ENCODE measurements around the gene POLD4. TPM values are rescaled to one million over a fixed set of nuclear protein-coding genes. Genes with fewer than 3 reads are reported as not detected.
A peak's percentile ranks its signal among the peaks of the same experiment; 100 is the strongest.

The POLD4 gene
- total and polyA plus RNA-seq, 4 donors: 18.8 to 246 (median 86.0) TPM

- Histone ChIP-seq H3K4me3 (ENCODE audit: low read depth in 1 of 3, low read length in 3 of 3) (peak overlapping the region; percentile 75 to 95 (median 89)), H3K9me3 (ENCODE audit: control insufficient read depth in 4 of 4, low read length in 3 of 4) (no peaks in the 10 kb centered on the region), H3K27ac (ENCODE audit: low read depth in 1 of 2, low read length in 2 of 2) (peak overlapping the region in 1 of 2 donors; percentile 89), H3K36me3 (ENCODE audit: control insufficient read depth in 4 of 4, insufficient read depth in 3 of 4, low read depth in 1 of 4, low read length in 3 of 4) (peaks cover 17 to 35% (median 22%) of the 10 kb centered on the region in 4 donors), H3K9ac (ENCODE audit: low read depth in 1 of 2, low read length in 2 of 2) (peak overlapping the region in 1 of 2 donors; percentile 86), H3K27me3 (ENCODE audit: control insufficient read depth in 4 of 4, insufficient read depth in 4 of 4, low read length in 3 of 4) (no peaks in the 10 kb centered on the region), H3K4me1 (ENCODE audit: control insufficient read depth in 4 of 4, insufficient read depth in 4 of 4, low read length in 3 of 4) (peaks cover 11 to 29% (median 19%) of the 10 kb centered on the region in 4 donors)
- DNase-seq (ENCODE audit: low spot score): no peak
- WGBS: 30% methylated on average over 23 of the region's 23 CpGs
- TF ChIP-seq FOXA1 (IDR thresholded peaks at IDR 0.05) (no peak), TAF1 (conservative IDR thresholded peaks at IDR 0.05) (no peak), YY1 (IDR thresholded peaks at IDR 0.05) (no peak), ZBTB33 (IDR thresholded peaks at IDR 0.05) (no peak), REST (IDR thresholded peaks at IDR 0.05) (no peak), CTCF (IDR thresholded peaks at IDR 0.05; ENCODE audit: low read depth, low read length, missing input control) (no peak)
Measured at GRCh38 chr11:67400251-67400941, 47.0 kb upstream of the POLD4 start.

GRCh38 chr11:67398661-67399563 lies 45.6 kb upstream of the POLD4 start:
- H3K9ac ChIP-seq (ENCODE audit: low read depth in 1 of 2, low read length in 2 of 2): no peak overlapping the region
- H3K9me3 ChIP-seq (ENCODE audit: control insufficient read depth in 4 of 4, low read length in 3 of 4): no peaks in the 10 kb centered on the region
- peaks cover 11 to 29% (median 19%) of the 10 kb centered on the region in 4 donors for H3K4me1 ChIP-seq (ENCODE audit: control insufficient read depth in 4 of 4, insufficient read depth in 4 of 4, low read length in 3 of 4)

More at GRCh38 chr11:67398661-67399563, 45.6 kb upstream of the POLD4 start:
- Histone ChIP-seq H3K27ac (ENCODE audit: low read depth in 1 of 2, low read length in 2 of 2) (no peak overlapping the region), H3K36me3 (ENCODE audit: control insufficient read depth in 4 of 4, insufficient read depth in 3 of 4, low read depth in 1 of 4, low read length in 3 of 4) (peaks cover 20 to 36% (median 22%) of the 10 kb centered on the region in 4 donors), H3K27me3 (ENCODE audit: control insufficient read depth in 4 of 4, insufficient read depth in 4 of 4, low read length in 3 of 4) (no peaks in the 10 kb centered on the region), H3K4me3 (ENCODE audit: low read depth in 1 of 3, low read length in 3 of 3) (no peak overlapping the region)
- no peak for DNase-seq (ENCODE audit: low spot score)
- 90% methylated on average over 31 of the region's 31 CpGs for WGBS
- TF ChIP-seq HNF4G (IDR thresholded peaks at IDR 0.05) (no peak), RXRA (IDR thresholded peaks at IDR 0.05) (no peak), ZBTB33 (IDR thresholded peaks at IDR 0.05) (no peak), JUND (IDR thresholded peaks at IDR 0.05) (no peak), YY1 (IDR thresholded peaks at IDR 0.05) (no peak), GABPA (IDR thresholded peaks at IDR 0.05 in 1 of 2, conservative IDR thresholded peaks at IDR 0.05 in 1 of 2) (no peak), FOXA2 (IDR thresholded peaks at IDR 0.05) (no peak), HNF4A (conservative IDR thresholded peaks at IDR 0.05) (no peak)
